ENCODE measurements around the gene OR13H1.
"Not testable (repeated sequence)": the region's sequence is repeated elsewhere in the genome, so short reads cannot be mapped to it uniquely, and the experiment has no call there.

OR13H1 gene

GRCh38 chrX:131544218-131544617, 344 bp downstream of the OR13H1 start:
- no peaks in the 10 kb centered on the region for H3K9me2 ChIP-seq (ENCODE audit: low read depth, low read length)
- H3K79me2 ChIP-seq (ENCODE audit: insufficient read depth, low read length), result no peaks in the 10 kb centered on the region
- H2AFZ ChIP-seq (ENCODE audit: low read length), result no peak overlapping the region
- no peak overlapping the region for H3K4me3 ChIP-seq (ENCODE audit: low read depth, low read length, poor library complexity, severe bottlenecking)
- peak; percentile 17; the same call in 1 of the 2 replicates for TF ChIP-seq CTCF (IDR thresholded peaks at IDR 0.05; ENCODE audit: low read length)
- no peak for TF ChIP-seq EZH2 (IDR thresholded peaks at IDR 0.05; ENCODE audit: borderline replicate concordance, low read length)
- H3K9me3 ChIP-seq (ENCODE audit: low read length), result no peaks in the 10 kb centered on the region
- no peak overlapping the region for H3K4me2 ChIP-seq (ENCODE audit: low read length)
- H4K20me1 ChIP-seq (ENCODE audit: insufficient read depth, low read length), result no peaks in the 10 kb centered on the region
- H3K4me1 ChIP-seq (ENCODE audit: insufficient read depth, low read length, severe bottlenecking), result no peaks in the 10 kb centered on the region
- no peaks in the 10 kb centered on the region for H3K36me3 ChIP-seq (ENCODE audit: insufficient read depth, low read length)
- H3K27me3 ChIP-seq (ENCODE audit: insufficient read depth, low read length), result no peaks in the 10 kb centered on the region
- no peak overlapping the region for H3K27ac ChIP-seq (ENCODE audit: low read depth, low read length, poor library complexity, severe bottlenecking)
- H3F3A ChIP-seq (ENCODE audit: insufficient read depth, low read length), result no peaks in the 10 kb centered on the region
- H3K9ac ChIP-seq (ENCODE audit: low read length), result no peak overlapping the region

- no peaks in the 10 kb centered on the region for H3K4me1 ChIP-seq (ENCODE audit: insufficient read depth, low read length, severe bottlenecking)
- no peaks in the 10 kb centered on the region for H3K9me3 ChIP-seq (ENCODE audit: low read length)
- no peaks in the 10 kb centered on the region for H3K27me3 ChIP-seq (ENCODE audit: insufficient read depth, low read length)
- no peak overlapping the region for H3K27ac ChIP-seq (ENCODE audit: low read depth, low read length, poor library complexity, severe bottlenecking)
- H2AFZ ChIP-seq (ENCODE audit: low read length), result no peak overlapping the region
- H3F3A ChIP-seq (ENCODE audit: insufficient read depth, low read length), result no peaks in the 10 kb centered on the region
- H3K9ac ChIP-seq (ENCODE audit: low read length), result no peak overlapping the region
- no peaks in the 10 kb centered on the region for H3K9me2 ChIP-seq (ENCODE audit: low read depth, low read length)
- H3K4me2 ChIP-seq (ENCODE audit: low read length), result no peak overlapping the region
- H3K79me2 ChIP-seq (ENCODE audit: insufficient read depth, low read length), result no peaks in the 10 kb centered on the region
- TF ChIP-seq CTCF (IDR thresholded peaks at IDR 0.05; ENCODE audit: low read length) (no peak), EZH2 (IDR thresholded peaks at IDR 0.05; ENCODE audit: borderline replicate concordance, low read length) (no peak)
- no peaks in the 10 kb centered on the region for H4K20me1 ChIP-seq (ENCODE audit: insufficient read depth, low read length)
- H3K36me3 ChIP-seq (ENCODE audit: insufficient read depth, low read length), result no peaks in the 10 kb centered on the region
- no peak overlapping the region for H3K4me3 ChIP-seq (ENCODE audit: low read depth, low read length, poor library complexity, severe bottlenecking)
Observed at GRCh38 chrX:131549011-131549410, 5.1 kb downstream of the OR13H1 start.

- H3K27me3 ChIP-seq (ENCODE audit: insufficient read depth, low read length); H3K9ac ChIP-seq (ENCODE audit: low read length); H3K4me3 ChIP-seq (ENCODE audit: low read depth, low read length, poor library complexity, severe bottlenecking): not testable (repeated sequence)
Observed at GRCh38 chrX:131552453-131552852, 8.6 kb downstream of the OR13H1 start.

GRCh38 chrX:131558562-131558961, 14.7 kb downstream of the OR13H1 start:
- Histone ChIP-seq H3K79me2 (ENCODE audit: insufficient read depth, low read length) (no peaks in the 10 kb centered on the region), H3K36me3 (ENCODE audit: insufficient read depth, low read length) (no peaks in the 10 kb centered on the region), H3K27me3 (ENCODE audit: insufficient read depth, low read length) (no peaks in the 10 kb centered on the region), H3K27ac (ENCODE audit: low read depth, low read length, poor library complexity, severe bottlenecking) (no peak overlapping the region), H3K4me2 (ENCODE audit: low read length) (no peak overlapping the region), H2AFZ (ENCODE audit: low read length) (no peak overlapping the region), H3K4me3 (ENCODE audit: low read depth, low read length, poor library complexity, severe bottlenecking) (no peak overlapping the region), H3K9ac (ENCODE audit: low read length) (no peak overlapping the region), H3F3A (ENCODE audit: insufficient read depth, low read length) (no peaks in the 10 kb centered on the region), H3K9me2 (ENCODE audit: low read depth, low read length) (no peaks in the 10 kb centered on the region), H4K20me1 (ENCODE audit: insufficient read depth, low read length) (no peaks in the 10 kb centered on the region), H3K9me3 (ENCODE audit: low read length) (no peaks in the 10 kb centered on the region), H3K4me1 (ENCODE audit: insufficient read depth, low read length, severe bottlenecking) (no peaks in the 10 kb centered on the region)
- TF ChIP-seq EZH2 (IDR thresholded peaks at IDR 0.05; ENCODE audit: borderline replicate concordance, low read length), result no peak
- TF ChIP-seq CTCF (IDR thresholded peaks at IDR 0.05; ENCODE audit: low read length), result no peak

More at GRCh38 chrX:131552453-131552852, 8.6 kb downstream of the OR13H1 start:
- not testable (repeated sequence) for H4K20me1 ChIP-seq (ENCODE audit: insufficient read depth, low read length); H2AFZ ChIP-seq (ENCODE audit: low read length); H3F3A ChIP-seq (ENCODE audit: insufficient read depth, low read length); H3K27ac ChIP-seq (ENCODE audit: low read depth, low read length, poor library complexity, severe bottlenecking); H3K36me3 ChIP-seq (ENCODE audit: insufficient read depth, low read length); H3K79me2 ChIP-seq (ENCODE audit: insufficient read depth, low read length); H3K4me1 ChIP-seq (ENCODE audit: insufficient read depth, low read length, severe bottlenecking); H3K9me2 ChIP-seq (ENCODE audit: low read depth, low read length); H3K4me2 ChIP-seq (ENCODE audit: low read length); H3K9me3 ChIP-seq (ENCODE audit: low read length)

Data from OCI-LY1 (cell line).